Stimulated activated naive CD8-positive, alpha-beta T cell treated with anti-CD3 and anti-CD28 coated beads, Interleukin-15, amount 100 ng/mL, for 72 hours (primary cell): ENCODE results near the gene TMPRSS3.

Experiments
- ATAC-seq: fragments of 150-1000 bp; cut with Tn5 transposase; 2 replicates; pipeline ENCODE4 v1.10.0; 2021; ENCODE audit warnings: mild to moderate bottlenecking, moderate library complexity
- DNase-seq, 2 donors: peaks; one replicate each; pipeline ENCODE4 v3.0.0; 2021 to 2022
- H3K27ac Mint-ChIP-seq, 2 donors: one replicate each; pipeline ENCODE4 v1.8.0; 2022; ENCODE audit warnings: mild to moderate bottlenecking in 2 of 2, mixed read lengths in 2 of 2, moderate library complexity in 2 of 2
- H3K27me3 Mint-ChIP-seq: one replicate; pipeline ENCODE4 v1.8.0; 2022; ENCODE audit warnings: mixed read lengths
- H3K4me1 Mint-ChIP-seq: one replicate; pipeline ENCODE4 v1.8.0; 2022; ENCODE audit warnings: mild to moderate bottlenecking, mixed read lengths
- H3K4me3 Mint-ChIP-seq, 2 donors: one replicate each; pipeline ENCODE4 v1.8.0; 2022; ENCODE audit warnings: mild to moderate bottlenecking in 2 of 2, mixed read lengths in 2 of 2, moderate library complexity in 1 of 2
- H3K9me3 Mint-ChIP-seq, 2 donors: one replicate each; pipeline ENCODE4 v1.8.0; 2022; ENCODE audit warnings: mixed read lengths in 2 of 2

Gene TMPRSS3

DNA sequence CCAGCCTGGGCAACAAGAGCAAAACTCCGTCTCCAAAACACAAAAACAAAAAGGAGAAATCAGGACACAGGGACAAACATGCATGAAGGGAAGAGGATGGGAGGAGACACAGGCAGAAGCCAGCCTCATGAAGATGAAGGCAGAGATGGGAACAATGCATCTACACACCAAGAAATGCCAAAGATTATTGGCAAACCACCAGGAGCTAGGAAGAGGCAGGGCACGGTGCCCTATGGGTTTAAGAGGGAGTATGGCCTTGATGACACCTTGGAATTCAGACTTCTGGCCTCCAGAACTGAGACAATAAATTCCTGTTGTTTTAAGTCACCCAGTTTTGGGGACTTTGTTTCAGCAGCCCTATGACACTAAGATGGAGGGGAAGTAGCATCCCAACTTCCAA is 5.2 kb downstream of the TMPRSS3 start:
- Mint-ChIP-seq H3K4me3 (no peak overlapping the region), H3K27me3 (no peaks in the 10 kb centered on the region), H3K27ac (no peak overlapping the region), H3K9me3 (no peaks in the 10 kb centered on the region), H3K4me1 (peaks cover 87% of the 10 kb centered on the region)
- DNase-seq (no peak), ATAC-seq (no peak)

DNA sequence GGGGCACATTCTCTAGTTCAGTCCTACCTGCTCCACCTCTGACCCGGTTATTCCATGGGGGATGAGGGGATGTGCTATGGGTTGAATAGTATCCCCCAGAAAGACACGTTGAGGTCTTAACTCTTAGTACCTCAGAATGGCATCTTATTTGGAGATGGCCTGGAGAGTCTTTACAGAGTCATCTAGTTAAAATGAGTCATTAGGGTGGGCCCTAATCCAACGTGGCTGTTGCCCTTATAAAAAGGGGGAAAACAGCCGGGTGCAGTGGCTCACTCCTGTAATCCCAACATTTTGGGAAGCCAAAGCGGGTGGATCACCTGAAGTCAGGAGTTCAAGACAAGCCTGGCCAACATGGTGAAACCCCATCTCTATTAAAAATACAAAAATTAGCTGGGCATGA is 5.7 kb downstream of the TMPRSS3 start:
- DNase-seq, result no peak
- ATAC-seq, result no peak
- Mint-ChIP-seq H3K4me3 (no peak overlapping the region), H3K27ac (no peak overlapping the region), H3K9me3 (no peaks in the 10 kb centered on the region), H3K4me1 (peaks cover 87% of the 10 kb centered on the region), H3K27me3 (no peaks in the 10 kb centered on the region)

DNA sequence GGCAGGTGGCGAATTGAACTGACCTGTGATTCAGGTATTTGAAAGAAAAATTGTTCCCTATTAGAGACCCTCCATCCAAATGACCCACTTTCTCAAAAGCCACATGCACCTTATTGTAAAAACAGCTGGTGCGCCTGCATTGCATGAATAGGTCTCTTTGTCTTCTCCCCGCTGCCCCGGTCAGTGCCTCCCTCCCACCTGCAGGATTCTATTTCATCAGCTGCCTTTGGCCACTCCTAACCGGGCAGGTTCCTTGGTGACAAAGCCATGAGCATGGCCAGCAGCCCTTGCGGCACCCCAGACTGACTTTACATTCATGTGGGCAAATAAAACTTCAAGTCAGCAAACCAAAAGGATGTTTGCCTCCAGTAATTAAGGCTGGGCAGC is 6.4 kb downstream of the TMPRSS3 start:
- Mint-ChIP-seq H3K27ac (peak overlapping the region in 1 of 2 donors; percentile 14), H3K9me3 (no peaks in the 10 kb centered on the region), H3K4me1 (peaks cover 84% of the 10 kb centered on the region), H3K4me3 (no peak overlapping the region), H3K27me3 (no peaks in the 10 kb centered on the region)
- ATAC-seq (no peak), DNase-seq (no peak)

DNA sequence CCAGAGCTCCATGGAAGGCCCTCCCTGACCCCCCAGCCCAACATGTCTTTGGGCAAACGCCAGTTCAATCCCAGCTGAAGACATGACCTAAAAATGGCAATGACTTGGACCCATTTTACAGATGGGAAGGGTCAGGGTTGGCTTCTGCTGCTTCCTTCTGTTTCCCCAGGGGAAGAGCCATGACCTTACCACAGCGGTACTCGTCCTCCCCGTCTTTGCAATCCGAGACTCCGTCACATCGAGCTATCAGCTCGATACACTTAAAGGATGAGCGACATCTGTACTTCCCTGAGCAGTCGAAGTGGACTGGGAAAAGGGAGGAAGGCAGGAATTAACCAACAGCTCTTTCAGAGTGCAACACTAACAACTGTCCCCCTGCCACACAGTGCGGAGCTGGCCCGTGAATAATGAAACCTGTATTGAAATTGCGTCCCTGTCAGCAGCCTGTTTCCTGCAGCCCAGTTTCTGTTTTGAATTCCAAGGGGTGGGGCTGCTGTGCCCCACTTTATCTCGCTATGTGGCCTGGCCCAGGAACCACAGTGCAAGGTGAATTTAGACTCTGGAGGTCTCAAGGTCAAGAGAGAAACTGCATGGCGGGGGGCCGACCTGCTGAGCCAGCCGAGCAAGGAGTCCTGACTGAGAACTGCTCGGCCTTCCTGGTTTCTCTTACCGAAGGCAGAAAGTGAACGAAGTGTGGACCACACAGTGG is 7.0 kb downstream of the TMPRSS3 start:
- Mint-ChIP-seq H3K4me1 (peaks cover 81% of the 10 kb centered on the region), H3K4me3 (no peak overlapping the region), H3K9me3 (no peaks in the 10 kb centered on the region), H3K27ac (no peak overlapping the region), H3K27me3 (no peaks in the 10 kb centered on the region)
- no peak for ATAC-seq
- no peak for DNase-seq

DNA sequence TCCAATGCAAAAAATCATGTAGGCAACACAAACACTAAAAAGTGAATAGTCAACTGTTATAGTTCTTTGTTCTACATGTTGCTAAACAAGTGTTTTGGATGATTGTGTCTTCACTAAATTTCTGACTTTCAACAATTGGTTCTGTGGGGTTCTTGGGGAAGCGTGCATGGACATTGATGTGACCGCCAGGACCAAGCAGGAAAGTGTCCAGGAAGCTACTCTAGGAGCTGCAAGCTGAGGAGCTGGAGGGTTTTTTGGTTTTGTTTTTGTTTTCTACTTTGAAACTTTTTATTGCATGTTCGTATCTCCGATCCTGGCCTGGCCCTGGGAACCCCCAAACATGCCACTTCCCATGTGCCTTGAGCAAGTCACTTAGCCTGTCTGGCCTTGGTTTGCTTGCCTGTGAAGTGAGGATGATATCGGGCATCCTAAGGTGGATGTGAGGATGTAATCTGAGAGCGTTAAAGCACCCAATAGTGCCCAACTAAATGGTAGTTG is 8.0 kb downstream of the TMPRSS3 start:
- ATAC-seq (no peak), DNase-seq (no peak)
- Mint-ChIP-seq H3K4me3 (no peak overlapping the region), H3K27me3 (no peaks in the 10 kb centered on the region), H3K27ac (no peak overlapping the region), H3K4me1 (peaks cover 73% of the 10 kb centered on the region), H3K9me3 (peaks cover 0 to under 1% of the 10 kb centered on the region in 2 donors)

DNA sequence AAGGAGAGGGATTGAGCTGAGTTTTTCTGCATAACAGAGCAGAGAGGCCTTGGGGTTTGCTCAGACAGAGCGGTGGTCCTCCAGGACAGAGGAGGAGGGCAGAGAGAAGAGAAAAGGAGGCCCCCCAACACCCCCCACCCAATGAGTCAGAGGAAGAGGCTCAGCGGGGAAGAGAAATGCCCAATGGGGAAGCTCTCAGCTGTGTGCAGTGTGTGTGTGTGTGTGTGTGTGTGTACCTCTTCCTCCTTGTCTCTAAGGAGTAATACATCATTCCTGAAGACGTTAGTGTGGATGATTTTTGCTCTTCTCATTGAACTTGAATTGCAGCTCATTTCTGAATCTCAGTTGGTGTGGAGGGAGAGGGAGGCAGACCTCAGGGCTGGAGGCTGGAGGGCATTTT is 8.7 kb downstream of the TMPRSS3 start:
- no peak for DNase-seq
- H3K4me3 Mint-ChIP-seq, result no peak overlapping the region
- H3K27me3 Mint-ChIP-seq, result no peaks in the 10 kb centered on the region
- peaks cover 6 to 7% of the 10 kb centered on the region in 2 donors for H3K9me3 Mint-ChIP-seq
- peak overlapping the region; percentile 50 to 59 for H3K27ac Mint-ChIP-seq
- ATAC-seq, result no peak
- peaks cover 66% of the 10 kb centered on the region for H3K4me1 Mint-ChIP-seq

DNA sequence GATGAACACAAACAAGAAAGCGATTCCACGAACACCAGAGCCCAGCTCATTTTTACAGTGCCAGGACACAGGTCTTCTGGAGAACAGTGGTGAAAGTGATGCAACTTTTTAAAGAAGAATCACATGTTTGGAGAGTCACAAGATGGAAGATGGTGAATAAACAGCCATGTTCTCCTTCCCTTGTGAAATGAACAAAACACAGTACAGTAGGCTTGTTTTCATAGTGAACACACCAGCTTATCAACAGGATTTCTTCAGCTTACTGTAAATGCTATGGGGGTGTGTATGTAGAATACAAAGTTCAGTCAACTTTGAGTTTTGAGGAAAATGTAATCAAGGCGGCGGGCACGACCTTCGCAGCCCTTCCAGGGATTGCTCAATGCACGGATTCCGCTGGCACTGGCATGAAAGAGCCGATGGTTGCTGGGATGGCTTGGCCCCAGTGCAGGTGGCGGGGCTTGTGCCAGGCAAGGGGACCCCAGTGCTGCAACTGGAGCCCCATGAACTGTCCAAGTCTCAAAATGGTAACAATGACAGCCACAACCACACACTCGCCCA is 9.7 kb downstream of the TMPRSS3 start:
- ATAC-seq (no peak), DNase-seq (no peak)
- Mint-ChIP-seq H3K27me3 (no peaks in the 10 kb centered on the region), H3K9me3 (peaks cover 14 to 16% of the 10 kb centered on the region in 2 donors), H3K4me3 (no peak overlapping the region), H3K27ac (no peak overlapping the region), H3K4me1 (peaks cover 55% of the 10 kb centered on the region)

DNA sequence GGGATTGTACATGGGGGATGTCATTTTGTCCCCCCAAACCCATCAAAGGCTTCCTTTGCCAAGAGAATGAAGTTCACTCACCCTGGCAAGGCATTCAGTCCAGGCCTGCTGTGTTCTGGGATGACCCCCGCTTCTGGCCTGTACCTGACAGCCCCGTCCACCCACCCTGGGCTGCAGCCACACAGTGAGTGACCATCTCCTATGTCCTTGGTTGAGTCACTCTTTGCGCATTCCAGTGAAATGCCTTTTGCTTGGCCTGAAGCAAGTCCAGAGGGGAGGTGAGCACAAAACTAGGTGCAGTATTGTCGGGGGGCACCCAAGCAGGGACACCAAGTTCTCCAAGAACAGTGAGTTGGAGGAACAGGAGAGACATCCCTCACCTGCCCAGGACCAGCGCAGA is 10.2 kb downstream of the TMPRSS3 start:
- H3K27me3 Mint-ChIP-seq, result no peaks in the 10 kb centered on the region
- no peak overlapping the region for H3K27ac Mint-ChIP-seq
- peaks cover 14 to 16% of the 10 kb centered on the region in 2 donors for H3K9me3 Mint-ChIP-seq
- DNase-seq (no peak), ATAC-seq (no peak)
- peaks cover 50% of the 10 kb centered on the region for H3K4me1 Mint-ChIP-seq
- H3K4me3 Mint-ChIP-seq, result no peak overlapping the region

DNA sequence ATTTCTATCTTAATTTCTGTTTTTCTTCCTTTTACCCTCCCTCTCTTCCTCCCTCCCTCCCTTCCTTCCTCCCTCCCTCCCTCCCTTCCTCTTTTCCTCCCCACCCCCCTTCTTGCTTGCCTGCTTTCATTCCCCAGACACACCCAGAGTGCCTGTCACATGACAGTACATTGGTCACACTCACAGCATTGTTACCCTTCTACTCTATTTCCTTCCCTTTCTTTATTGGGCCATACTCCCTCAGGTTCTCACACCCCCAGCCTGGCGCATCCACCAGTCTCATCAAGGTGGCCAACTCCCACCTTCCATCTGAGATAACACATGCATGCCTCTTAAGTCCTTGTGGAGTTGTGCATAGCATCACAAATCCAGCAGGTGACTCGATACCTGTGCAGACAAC is 10.9 kb downstream of the TMPRSS3 start:
- H3K4me1 Mint-ChIP-seq, result peaks cover 44% of the 10 kb centered on the region
- no peaks in the 10 kb centered on the region for H3K27me3 Mint-ChIP-seq
- no peak overlapping the region for H3K4me3 Mint-ChIP-seq
- peak overlapping the region; percentile 22 to 55 for H3K27ac Mint-ChIP-seq
- DNase-seq, result no peak
- no peak for ATAC-seq
- peaks cover 14 to 16% of the 10 kb centered on the region in 2 donors for H3K9me3 Mint-ChIP-seq

DNA sequence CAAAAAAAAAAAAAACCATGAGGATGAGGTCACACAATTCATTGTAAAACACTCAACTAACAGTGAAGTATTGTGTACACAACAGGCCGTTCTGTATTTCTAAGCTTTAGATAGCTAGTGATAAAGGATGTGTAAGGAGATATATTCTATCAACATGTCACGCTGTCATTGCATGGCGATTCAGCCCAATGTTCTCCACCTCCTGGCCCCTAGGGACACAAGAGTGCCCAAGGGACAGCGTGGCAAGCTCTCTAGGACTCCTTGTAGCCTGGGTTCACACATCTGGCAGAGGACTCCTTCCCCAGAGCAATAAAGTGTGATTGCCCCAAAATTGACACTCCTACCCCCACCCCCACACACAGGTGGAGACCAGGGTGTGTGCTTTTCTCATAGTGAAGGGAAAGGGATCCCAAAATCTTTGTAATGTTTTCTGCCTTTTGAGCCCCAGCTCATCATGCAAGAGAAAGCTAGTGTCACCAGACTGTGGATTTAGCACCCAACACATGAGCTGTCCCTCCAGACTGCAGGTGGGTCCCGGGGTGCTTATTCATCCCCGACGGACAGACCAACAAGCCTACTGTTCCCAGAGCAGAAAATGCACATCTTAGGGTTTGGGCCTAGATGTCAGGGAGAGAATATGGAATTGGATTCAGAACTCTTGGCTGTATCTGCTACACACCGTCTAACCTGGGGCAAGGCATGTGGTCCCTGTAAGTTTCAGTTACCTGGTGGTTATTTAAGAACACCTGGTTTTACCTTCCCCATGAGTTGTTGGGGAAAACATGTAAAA is 11.5 kb downstream of the TMPRSS3 start:
- H3K9me3 Mint-ChIP-seq, result peaks cover 14 to 16% of the 10 kb centered on the region in 2 donors
- peak overlapping the region in 1 of 2 donors; percentile 63 for H3K27ac Mint-ChIP-seq
- ATAC-seq (no peak), DNase-seq (no peak)
- no peak overlapping the region for H3K4me3 Mint-ChIP-seq
- H3K4me1 Mint-ChIP-seq, result peaks cover 38% of the 10 kb centered on the region
- no peaks in the 10 kb centered on the region for H3K27me3 Mint-ChIP-seq

DNA sequence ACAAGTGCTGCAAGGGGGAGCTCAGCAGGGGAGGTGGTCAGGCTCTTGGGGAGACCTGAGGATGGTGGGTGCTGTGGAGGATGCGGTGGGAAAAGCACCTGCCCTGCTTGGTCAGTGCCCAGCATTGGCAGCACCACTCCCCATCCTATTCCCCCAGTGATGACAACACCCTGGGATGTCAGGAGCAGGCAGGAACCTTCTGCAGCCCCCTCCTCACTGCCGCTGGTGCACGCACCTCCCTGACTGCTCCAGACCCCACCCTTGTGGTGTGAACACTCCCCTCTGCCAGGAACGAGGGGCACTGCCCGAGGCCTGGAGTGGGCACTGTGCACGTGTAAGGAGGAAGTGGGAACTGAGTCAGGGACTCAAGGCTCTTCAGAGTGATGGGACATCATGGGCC is 12.5 kb downstream of the TMPRSS3 start:
- peaks cover 31% of the 10 kb centered on the region for H3K4me1 Mint-ChIP-seq
- H3K27me3 Mint-ChIP-seq, result no peaks in the 10 kb centered on the region
- no peak for DNase-seq
- no peak overlapping the region for H3K4me3 Mint-ChIP-seq
- H3K27ac Mint-ChIP-seq, result no peak overlapping the region
- no peak for ATAC-seq
- peaks cover 14 to 16% of the 10 kb centered on the region in 2 donors for H3K9me3 Mint-ChIP-seq

DNA sequence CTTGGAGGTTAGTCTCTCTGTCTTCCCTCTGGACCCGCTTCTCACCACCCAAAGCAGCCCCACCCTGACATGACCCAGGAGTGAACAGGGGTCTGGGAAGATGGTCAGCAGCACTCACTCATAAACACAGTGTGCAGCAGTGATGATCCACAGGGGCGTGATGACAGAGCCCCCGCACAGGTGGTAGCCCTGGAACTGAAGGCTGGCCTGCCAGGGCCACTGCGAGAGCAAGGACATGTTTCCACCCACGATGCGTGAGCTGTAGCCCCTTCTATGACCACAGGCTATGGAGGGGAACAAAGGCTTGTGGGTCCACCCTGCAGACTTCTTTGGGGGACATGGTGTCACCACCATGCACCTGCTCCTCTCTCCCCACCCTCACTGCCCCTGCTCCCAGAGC is 12.9 kb downstream of the TMPRSS3 start:
- peaks cover 14 to 16% of the 10 kb centered on the region in 2 donors for H3K9me3 Mint-ChIP-seq
- H3K27ac Mint-ChIP-seq, result no peak overlapping the region
- H3K4me1 Mint-ChIP-seq, result peaks cover 27% of the 10 kb centered on the region
- ATAC-seq, result no peak
- H3K4me3 Mint-ChIP-seq, result no peak overlapping the region
- DNase-seq, result no peak
- H3K27me3 Mint-ChIP-seq, result no peaks in the 10 kb centered on the region

DNA sequence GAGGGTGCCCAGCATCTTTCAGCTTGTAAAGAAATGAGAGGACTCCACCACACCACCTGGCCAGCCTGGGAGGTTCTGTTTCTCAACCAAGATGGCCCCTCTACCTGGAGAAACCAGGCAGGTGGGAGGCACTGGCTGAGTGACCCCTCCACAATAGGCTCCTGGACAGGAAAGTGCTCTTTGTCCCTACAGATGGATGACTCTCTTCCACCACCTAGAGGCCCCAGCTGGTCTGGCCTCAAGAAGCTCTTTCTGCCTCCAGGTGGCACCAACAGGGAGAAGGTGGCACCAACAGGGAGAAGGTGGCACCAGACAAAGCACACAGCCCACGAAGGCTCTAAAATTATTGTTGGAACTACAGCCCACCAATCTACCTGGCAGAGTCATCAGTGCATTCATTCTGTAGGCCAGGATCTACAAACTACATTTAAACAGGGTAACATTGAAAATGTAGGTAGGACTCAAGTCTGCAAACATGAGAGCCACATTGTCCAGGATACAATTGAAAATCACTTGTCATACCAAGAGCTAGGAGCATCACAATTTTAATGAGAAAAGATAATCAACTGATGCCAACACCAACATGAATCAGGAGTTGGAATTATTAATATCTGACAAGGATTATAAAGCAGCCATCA is 14.4 kb downstream of the TMPRSS3 start:
- DNase-seq (peak in 1 of 2 donors; percentile 46), ATAC-seq (peak; percentile 85)
- Mint-ChIP-seq H3K27ac (peak overlapping the region in 1 of 2 donors; percentile 42), H3K27me3 (no peaks in the 10 kb centered on the region), H3K9me3 (peaks cover 14 to 16% of the 10 kb centered on the region in 2 donors), H3K4me1 (peaks cover 26% of the 10 kb centered on the region), H3K4me3 (no peak overlapping the region)

DNA sequence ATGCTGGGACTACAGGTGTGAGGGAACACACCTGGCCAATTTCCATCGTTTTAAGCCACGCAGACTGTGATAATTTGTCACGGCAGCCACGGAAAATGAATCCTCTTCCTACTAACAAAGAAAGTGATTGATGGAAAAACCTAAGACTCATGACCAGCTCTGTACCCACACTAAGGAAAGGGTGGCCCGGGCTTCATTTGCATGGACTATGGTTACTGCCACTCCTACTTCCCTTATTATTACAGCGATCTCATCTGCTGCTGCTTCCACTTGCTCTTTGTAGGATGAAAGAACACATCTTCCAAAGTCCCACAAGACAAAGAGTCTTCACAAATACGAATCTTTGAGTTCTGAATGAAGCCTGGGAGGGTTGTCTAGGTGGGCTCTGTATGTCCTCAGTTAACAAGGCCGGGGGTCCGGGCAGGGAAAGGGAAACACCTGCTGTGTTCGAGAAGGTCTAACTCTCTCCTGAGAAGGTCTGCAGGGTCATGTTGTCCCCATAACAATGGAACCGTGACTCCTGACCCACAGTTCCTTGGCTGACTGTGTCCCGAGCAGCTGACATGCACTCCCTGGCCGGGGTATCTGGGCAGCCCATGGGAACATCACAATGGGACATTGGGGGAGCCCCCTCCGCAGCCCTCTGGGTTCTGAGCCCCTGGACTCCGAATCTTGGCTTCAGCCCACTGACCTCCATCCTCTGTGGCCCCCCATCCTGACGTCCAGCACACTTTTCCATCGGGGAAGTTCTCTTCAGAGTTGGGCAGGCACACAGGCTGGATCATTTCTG is 16.2 kb downstream of the TMPRSS3 start:
- H3K9me3 Mint-ChIP-seq, result peaks cover 14 to 16% of the 10 kb centered on the region in 2 donors
- peak overlapping the region in 1 of 2 donors; percentile 36 for H3K27ac Mint-ChIP-seq
- ATAC-seq (no peak), DNase-seq (no peak)
- H3K4me1 Mint-ChIP-seq, result peaks cover 31% of the 10 kb centered on the region
- no peaks in the 10 kb centered on the region for H3K27me3 Mint-ChIP-seq
- H3K4me3 Mint-ChIP-seq, result no peak overlapping the region

DNA sequence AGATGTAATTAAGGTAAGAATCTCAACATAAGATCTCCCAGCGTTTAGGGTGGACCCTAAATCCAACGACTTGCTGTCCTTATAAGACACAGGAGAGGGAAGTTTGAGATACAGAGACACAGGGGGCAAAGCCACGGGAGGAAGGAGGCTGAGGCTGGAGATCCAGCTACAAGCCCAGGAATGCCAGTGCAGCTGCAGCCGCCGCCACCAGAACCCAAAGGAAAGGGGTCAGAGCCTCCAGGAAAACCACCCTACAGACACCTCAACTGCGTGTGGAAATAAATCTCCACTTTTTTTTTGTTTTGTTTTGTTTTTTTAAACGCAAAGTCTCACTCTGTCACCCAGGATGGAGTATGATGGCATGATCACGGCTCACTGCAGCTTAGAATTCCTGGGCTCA is 17.4 kb downstream of the TMPRSS3 start:
- H3K9me3 Mint-ChIP-seq, result peaks cover 14 to 16% of the 10 kb centered on the region in 2 donors

More for the DNA sequence above, 17.4 kb downstream of the TMPRSS3 start:
- Mint-ChIP-seq H3K27ac (no peak overlapping the region), H3K27me3 (no peaks in the 10 kb centered on the region), H3K4me3 (no peak overlapping the region), H3K4me1 (peaks cover 44% of the 10 kb centered on the region)
- DNase-seq (no peak), ATAC-seq (no peak)
